Hepatic stellate cell (primary cell): ENCODE data around the gene SOX6.
"Not testable (repeated sequence)": the region's sequence is repeated elsewhere in the genome, so short reads cannot be mapped to it uniquely, and the experiment has no call there.

ENCODE experiments used
- DNase-seq: peaks from one replicate; pipeline ENCODE4 v3.0.0; 2011; ENCODE audit warnings: low spot score

Gene SOX6

GRCh38 chr11:16096336-16096735 is 260.0 kb downstream of the SOX6 start:
- DNase-seq = no peak

GRCh38 chr11:16095756-16096155 is 260.6 kb downstream of the SOX6 start:
- DNase-seq = no peak

DNA sequence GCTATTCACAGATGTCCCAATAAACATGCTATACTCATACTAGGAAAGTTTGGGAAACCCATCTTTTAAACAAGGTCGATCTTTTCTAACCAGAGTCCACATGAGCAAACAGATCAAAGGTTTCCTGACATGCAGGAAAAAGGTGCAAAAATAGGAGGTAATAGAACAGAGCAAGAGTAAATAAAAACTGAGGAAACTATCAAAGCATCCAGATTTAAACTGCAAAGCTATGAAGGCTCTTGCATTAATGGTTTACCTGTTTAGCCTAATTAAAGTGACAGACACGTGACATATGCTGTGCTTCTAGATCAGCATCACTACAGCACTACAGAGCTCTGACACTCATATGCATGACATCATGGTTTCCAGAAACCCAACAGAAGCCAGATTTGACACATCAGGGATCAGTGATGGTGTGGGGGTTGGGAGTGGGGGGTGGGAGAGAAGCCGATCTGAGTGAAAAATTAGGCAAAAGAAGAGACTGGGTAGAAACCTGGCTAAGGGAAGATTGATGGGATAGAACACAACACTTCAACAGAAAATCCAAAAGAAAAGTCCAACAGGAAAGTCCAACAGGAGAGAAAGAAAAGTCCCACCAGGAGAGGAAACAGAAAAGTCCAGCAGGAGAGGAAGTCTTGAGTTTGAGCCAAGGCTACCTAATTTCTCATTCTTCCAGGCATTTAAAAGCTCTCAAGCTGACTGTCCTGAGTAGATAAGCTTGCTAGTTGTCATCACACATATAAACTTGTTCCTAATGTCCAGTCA is 262.3 kb downstream of the SOX6 start:
- DNase-seq = no peak

DNA sequence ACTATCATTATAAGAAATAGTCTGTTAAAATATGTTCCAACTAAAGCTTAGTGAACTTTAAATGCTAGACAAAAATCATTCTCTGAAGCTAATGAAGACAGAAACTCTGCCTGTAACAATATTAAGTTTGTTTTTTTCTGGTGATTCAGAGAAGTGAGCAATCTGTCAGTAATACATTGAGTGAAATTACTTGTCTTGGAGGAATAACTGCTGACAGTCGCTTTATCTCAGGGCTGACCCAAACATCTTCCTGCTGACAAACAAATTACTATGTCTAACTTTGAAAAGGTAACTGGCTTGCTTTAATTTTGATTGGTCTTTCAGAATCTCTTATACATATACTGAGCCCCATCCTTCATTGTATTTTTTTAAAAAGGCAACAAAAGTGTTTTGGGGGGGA is 264.5 kb downstream of the SOX6 start:
- DNase-seq = no peak

GRCh38 chr11:16089481-16089880 is 266.9 kb downstream of the SOX6 start:
- DNase-seq = no peak

GRCh38 chr11:16088774-16089173 is 267.6 kb downstream of the SOX6 start:
- no peak for DNase-seq

DNA sequence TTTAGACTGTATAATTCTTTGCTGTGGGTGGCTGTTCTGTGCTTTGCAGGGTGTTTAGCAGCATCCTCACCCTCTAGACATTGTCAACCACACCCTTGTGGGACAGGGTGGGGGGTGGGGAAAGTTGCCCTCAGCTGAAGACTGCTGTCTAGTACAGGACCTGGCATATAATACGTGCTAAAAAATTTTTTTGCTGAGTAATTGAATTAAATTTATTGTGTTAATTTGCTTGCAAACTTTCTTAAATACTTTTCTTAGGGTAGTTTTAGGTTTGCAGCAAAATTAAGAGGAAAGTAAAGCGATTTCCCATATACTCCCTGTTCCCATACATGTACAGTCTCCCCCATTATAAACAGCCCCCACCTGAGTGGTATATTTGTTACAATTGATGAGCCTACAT is 268.5 kb downstream of the SOX6 start:
- DNase-seq = no peak

DNA sequence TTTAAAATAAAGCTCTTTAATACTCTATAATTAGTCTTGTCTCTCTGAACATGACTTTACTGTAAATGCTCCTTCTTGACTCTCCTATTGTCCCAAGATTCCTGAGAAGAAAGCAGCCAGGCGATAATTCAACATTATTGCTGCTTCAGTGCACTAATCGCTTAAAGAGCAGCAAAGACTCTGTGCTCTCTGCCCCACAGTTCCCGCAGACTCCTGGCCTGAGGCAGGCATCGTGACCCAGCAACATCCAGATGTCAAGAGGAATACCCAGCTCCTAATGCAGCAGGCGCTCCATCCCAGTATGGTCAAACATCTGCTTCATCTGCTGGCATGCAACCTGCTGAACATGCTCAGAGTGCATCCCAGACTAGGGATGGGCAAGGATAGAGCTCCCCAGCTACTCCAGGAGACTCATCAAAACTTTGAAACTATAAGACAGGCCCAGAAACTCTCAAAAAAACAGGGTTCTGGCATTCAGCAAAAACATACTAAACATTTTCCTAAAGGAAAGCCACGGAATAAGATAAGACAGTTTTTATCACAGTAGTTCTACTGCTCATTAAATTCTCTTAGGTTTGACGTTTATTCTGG is 270.0 kb downstream of the SOX6 start:
- DNase-seq = no peak

DNA sequence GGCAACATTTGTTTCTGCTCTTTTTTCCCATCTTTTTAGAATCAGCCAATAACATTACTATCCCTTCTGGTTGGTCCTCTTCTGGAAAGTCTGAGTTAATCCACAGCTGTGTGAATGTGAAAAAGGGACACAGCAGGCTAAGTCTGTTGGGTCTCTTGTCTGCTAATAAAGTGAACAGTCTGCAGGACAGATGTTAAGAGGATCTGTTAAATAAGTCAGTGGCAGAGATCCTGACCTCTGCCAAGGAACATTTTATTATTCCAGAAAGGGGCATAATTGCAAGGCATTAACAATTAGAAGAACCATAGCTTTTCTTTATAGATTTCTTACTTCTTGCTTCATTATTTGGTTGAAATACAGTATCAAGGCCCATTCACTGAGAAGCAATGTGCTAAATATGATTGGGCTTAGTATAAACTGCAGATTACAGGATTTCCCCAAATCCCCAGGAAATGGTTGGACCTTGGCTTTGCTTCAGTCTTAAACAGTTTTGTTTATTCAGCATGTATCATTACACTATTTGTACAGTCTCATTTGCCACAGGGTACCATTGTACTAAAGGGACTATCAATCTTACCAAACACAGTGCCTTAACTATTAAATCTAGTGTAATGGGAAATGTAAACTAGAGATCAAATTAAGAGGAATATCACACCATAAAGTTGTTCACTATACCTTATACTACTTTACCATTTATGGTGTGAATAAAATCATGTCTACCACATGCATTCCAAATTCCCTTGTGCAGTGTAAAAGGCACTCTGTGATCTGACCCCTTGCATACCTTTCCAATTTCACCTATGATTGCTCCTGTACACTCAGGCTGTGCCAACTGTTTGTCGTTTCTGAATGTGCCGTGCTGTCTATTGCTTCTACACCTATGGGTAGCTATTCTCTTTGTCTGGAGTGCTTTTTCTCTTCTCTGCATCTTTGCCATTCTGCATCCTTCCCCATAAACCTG is 274.0 kb downstream of the SOX6 start:
- DNase-seq = no peak

DNA sequence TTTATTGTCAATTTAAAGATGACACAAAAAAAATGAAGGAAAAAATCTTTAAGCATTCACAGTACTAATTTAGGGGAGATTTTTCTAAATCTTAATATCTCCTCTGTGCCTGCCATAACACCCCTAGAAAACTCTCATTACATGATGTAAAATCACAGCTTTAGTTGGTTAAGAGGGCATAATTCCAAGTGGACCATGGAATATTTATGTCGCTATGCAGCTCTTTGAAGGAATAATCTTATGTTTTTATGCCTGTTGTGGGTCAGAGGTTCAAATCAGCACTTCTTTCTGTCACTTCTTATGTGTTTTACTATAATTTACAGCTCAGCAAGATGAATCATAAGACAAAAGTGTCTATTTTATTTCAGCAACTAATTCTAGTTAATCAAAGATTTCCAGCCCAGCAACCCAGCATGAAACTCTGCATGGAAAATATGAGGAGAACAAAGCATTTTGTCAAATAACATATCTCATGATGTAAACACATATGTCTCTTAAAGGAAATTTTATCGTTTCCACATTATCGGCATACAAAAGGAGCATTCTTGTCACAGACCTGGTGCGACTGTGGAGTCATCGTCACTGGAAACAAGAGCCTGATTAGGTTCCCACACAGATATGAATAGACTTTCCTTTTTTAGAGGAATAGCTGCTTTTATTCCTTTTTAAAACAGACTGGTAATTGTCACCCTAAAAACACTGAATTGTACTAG is 274.8 kb downstream of the SOX6 start:
- no peak for DNase-seq

DNA sequence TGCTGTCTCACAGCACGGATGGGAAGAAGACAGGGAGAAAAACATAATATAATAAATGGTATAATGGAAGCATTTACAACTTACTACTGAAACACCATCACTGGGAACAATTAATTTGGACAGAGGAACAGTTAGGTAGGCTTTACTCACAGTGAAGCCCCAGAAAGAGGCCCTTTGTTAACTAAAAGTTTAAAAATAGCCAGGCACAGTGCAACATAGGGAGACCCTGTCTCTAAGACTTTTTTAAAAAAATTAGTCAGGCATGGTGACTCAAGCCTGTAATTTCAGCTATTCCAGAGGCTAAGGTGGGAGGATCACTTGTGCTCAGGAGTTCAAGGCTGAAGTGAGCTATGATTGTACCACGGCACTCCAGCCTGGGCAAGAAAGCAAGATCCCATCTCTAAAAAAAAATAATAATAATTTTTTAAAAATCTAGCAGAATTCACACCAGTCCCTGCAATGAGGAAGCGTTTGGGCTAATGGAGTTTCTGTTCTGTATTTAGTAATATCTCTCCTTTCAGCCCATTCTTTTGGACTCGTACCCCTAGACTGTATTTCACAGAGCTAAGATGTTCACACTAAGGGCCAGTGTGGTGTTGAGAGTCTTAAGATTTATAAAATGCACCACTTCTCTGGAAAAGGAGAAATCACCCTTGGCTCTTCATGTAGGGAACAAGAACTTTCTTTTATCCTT is 275.5 kb downstream of the SOX6 start:
- no peak for DNase-seq

DNA sequence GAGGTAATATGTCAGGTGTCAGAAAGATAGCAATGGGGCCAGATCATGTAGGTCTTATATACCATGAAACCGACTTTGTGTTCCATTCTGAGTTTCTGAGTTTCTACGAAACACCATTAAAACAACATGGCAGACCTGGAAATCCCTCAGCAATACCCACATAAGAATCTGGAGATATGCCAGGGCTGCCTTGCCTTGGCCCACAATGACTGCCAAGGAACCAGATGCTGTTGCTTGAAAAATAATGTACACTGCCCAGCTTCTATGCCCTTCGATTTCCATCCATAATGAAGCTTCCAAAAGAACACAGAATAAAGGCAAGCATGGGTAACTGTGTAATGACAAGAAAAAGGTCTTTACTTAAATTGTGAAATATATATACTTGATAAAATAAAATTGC is 277.4 kb downstream of the SOX6 start:
- no peak for DNase-seq

- no peak for DNase-seq
These were observed 285.8 kb downstream of the SOX6 start for GRCh38 chr11:16070573-16070972.

DNA sequence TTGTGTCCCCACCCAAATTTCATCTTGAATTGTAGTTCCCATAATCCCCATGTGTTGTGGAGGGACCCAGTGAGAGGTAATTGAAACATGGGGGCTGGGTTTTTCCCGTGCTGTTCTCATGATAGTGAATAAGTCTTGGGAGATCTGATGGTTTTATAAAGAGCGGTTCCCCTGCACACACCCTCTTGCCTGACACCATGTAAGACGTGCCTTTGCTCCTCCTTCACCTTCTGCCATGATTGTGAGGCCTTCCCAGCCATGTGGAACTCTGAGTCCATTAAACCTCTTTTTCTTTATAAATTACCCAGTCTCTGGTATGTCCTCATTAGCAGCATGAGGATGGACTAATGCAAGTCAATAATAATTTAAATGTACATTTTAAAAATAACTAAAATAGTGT is 289.1 kb downstream of the SOX6 start:
- not testable (repeated sequence) for DNase-seq

DNA sequence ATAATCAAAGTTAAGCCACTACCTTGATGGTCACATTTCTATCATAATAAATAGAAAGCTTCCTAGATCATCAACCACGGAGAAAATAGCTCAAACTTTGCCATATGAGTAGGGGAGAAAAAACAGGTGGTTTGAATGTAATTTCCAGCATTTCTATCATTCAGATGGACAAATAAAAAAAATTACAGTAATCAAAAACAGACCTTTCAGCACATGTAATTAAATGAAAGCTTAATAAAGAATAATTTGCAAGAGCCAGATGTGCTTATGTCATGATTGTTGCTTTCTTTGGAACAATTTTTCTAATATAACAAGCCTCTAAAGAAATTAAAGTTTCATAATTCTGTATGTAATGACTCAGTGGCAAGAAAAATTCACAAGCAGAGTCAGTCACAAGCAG is 297.0 kb downstream of the SOX6 start:
- DNase-seq = no peak

DNA sequence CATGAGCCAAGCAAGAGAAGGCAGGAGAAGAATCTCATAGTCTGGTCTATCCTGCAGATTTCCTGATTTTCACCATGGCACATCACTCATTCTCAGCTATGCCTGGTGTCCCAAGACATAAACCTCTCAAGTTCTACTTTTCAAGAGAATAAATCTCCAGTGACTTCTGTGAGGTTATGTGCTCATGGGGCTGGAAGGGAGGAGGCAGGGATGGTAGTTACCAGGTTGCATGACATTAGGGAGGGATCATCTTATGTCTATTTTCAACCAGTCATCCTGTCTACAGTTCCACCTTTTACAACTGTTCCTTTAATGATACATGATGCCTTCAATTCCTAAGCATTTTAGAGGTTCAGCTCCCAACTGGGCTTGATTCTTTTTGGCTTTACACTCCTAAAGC is 297.7 kb downstream of the SOX6 start:
- no peak for DNase-seq

- DNase-seq = no peak
These were observed 303.6 kb downstream of the SOX6 start for GRCh38 chr11:16052750-16053149.

DNA sequence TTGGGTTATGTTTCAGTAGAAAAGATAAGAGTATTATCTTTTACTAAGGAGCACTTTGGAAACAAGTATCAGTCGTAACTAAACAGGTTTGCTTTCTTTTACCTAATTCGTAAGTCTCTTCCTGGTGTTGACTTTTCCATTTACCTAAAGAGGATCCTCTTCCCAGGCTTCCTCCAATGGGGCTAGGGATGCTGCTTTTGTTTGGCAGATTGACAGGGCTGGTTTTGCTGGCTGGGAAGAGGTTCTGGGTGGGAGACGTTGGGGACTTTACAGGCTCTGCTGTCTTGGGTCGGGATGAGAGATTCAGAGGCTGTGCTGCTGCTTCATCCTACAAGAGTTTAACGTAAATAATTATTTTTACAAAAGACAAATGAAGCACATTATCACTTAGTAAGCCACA is 306.7 kb downstream of the SOX6 start:
- DNase-seq = no peak

GRCh38 chr11:16047073-16047472 is 309.3 kb downstream of the SOX6 start:
- DNase-seq = no peak

GRCh38 chr11:16043617-16044016 is 312.7 kb downstream of the SOX6 start:
- DNase-seq = no peak

- DNase-seq = no peak
These were observed 315.1 kb downstream of the SOX6 start for GRCh38 chr11:16041207-16041606.

GRCh38 chr11:16040151-16040550 is 316.2 kb downstream of the SOX6 start:
- DNase-seq = no peak
